GM21447 (cell line): ENCODE measurements around the gene HPS3.
A peak's percentile ranks its signal among the peaks of the same experiment; 100 is the strongest.
"Not testable (repeated sequence)": the region's sequence is repeated elsewhere in the genome, so short reads cannot be mapped to it uniquely, and the experiment has no call there.

Source experiments
- ATAC-seq: cut with Tn5 transposase; IDR thresholded peaks from one replicate; pipeline ENCODE4 v1.9.1; 2021; ENCODE audit not compliant: unreplicated experiment

The HPS3 gene, protein sequence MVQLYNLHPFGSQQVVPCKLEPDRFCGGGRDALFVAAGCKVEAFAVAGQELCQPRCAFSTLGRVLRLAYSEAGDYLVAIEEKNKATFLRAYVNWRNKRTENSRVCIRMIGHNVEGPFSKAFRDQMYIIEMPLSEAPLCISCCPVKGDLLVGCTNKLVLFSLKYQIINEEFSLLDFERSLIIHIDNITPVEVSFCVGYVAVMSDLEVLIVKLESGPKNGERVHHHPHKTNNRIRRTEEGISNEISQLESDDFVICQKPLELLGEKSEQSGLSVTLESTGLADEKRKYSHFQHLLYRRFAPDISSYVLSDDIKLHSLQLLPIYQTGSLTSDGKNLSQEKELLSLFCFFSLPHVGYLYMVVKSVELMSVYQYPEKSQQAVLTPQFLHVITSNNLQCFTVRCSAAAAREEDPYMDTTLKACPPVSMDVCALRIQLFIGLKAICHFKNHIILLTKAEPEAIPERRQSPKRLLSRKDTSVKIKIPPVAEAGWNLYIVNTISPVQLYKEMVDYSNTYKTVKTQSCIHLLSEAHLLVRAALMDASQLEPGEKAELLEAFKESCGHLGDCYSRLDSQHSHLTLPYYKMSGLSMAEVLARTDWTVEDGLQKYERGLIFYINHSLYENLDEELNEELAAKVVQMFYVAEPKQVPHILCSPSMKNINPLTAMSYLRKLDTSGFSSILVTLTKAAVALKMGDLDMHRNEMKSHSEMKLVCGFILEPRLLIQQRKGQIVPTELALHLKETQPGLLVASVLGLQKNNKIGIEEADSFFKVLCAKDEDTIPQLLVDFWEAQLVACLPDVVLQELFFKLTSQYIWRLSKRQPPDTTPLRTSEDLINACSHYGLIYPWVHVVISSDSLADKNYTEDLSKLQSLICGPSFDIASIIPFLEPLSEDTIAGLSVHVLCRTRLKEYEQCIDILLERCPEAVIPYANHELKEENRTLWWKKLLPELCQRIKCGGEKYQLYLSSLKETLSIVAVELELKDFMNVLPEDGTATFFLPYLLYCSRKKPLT

DNA sequence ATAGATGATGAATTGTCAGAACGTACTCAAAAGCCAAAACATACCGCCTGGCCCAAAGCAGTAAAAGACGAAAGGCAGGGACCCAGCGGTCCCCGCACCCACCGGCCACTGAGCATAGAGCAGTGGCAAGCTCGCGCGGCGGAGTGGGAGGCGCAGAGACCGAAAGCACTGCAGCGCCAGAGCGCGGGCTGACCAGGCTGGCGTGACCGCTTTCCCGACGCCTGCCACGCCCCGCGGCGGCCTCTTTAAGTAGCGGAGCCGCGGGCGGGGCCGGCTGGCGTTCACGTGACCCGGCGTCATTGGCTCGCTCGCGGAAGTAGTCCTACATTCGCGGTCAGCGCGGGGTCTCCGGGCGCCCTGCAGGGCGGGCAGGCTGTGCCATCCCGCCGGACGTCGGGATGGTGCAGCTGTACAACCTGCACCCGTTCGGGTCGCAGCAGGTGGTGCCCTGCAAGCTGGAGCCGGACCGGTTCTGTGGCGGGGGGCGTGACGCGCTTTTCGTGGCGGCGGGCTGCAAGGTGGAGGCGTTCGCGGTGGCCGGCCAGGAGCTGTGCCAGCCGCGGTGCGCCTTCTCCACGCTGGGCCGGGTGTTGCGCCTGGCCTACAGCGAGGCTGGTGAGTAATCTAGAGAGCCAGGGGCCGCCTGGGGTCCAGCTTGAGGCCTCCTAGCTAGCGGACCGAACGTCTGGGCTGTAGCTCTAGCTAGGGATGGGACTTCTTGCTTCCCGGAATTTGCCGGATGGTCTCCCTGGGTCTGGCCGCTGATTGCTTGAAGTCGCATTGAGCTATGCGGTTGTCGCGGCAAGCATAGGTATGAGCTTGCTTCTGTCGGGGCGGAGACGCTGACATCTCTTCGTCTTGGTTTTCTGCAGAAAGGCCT is at the start of gene HPS3:
HPS3 (plus strand) TSS at position 313 of the 880 bp plus-strand sequence; CDS start at position 399, 86 bp downstream.
- ATAC-seq = peak; percentile 91

DNA sequence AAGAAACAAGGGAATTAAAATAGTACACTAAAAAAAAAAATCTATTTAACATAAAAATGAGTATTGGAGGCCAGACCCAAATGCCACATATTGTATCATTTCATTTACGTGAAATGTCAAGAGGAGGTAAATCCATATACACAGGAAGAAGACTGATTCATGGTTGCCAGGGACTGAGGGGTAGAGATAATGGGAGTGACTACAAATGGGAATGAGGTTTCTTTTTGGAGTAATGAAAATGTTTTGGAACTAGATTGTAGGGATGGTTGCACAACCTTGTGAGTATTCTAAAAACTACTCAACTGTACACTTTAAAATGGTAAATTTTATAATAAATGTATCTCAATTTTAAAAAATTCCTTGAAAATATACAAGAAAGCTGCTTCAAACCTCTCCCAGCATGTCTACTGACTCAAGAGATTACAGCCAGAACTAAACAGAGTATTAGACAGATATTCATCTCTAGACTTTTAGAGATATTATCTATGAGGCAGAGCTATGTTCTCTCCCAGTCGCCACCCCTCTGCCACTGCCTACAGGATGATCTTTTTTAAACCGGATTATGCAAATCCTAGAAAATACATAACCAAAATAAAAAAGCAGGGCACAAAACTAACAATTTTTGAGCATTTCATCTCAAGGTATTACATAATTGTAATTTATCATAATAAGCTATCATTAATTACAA is 49.3 kb upstream of the HPS3 start:
- no peak for ATAC-seq

DNA sequence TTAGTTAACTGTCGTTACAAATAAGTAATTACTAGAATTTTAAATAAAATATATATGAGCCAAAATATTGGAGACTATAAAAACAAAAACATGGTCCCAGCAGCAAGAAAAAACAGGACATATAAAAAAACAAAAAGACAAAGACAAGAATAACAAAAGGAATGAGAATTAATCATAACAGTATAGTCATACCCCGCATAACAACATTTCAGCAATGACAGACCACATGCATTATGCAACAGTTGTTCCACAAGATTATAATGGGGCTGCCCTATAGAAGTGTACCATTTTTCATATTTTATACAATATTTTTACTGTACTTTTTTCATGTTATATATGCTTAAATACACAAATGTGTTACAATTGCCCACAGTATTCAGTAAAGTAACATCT is 48.7 kb upstream of the HPS3 start:
- ATAC-seq = no peak

DNA sequence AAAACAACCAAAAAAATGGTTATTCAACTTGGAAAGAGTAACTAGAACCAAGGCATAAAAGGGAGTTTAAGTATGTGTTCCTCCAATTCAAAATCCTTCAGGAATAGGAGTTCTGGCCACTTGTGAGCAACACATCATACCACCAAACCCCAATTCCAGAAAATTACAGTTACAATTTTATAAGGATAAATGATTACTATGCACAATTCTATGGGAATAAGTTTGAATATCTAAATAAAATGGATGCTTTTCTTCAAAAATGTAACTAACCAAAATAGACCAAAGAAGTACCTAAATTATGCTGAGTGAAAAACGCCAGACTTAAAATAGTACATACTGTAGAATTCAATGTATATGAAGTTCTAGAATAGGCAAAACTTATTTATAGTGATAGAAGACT is 47.7 kb upstream of the HPS3 start:
- ATAC-seq = no peak

DNA sequence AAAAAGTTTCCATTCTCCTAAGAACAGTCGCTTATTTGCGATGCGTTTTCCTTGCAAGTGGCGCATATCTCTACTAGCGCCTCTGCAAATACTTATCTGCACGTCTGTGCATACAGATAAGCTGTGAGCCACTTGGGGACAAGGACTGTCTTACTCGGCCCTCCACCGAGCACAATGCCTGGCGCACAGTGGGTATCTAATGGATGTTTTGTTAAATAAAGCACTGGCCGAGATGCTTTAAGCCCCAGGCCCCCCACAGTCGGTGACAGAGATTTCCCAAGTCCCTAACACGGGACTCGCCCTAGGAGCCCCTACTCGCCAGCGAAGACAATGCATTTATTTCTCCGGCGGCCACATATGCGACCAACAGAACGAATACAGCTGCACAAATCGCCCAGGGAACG is 43.6 kb upstream of the HPS3 start:
- ATAC-seq = peak; percentile 32

DNA sequence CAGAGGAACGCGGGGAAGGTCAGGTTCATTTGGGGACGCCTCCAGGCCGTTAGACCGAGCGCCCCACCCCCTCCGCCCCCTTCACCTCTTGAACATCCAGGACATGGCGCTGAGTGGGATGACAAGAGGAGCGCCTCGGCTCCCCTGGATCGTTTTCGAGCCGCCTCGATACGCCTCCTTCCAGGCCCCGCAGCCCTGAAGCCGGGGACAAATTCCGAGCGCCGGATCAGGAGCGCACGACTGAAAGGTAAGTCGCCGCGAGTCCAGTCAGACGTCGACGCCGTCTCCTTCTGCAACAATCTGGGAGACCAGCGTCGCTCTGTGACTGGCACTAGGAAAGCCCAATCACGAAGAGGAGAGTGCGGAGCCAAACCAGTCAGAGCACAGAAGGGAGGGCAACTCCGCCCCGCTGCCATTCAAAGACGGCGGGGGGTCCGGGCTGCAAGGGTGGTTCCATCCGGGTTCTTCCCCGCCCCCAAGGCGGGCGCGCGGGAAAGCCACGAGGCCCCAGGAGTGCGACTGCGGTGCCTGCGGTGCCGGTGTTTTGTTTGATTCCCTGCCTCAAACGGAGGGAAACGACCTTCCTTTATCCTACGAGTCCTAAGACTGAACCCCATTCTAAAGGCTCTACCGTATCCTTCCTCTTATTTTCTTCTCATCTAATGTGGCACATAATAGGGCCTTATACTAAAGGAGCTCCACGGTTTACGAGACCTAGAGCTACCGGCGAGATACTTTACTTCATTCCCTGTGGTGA is 43.0 kb upstream of the HPS3 start, which contains the start of gene HLTF:
HLTF (minus strand) TSS at position 302 of the 757 bp plus-strand sequence; CDS start at position 105, 197 bp downstream.
- peak; percentile 99 for ATAC-seq

DNA sequence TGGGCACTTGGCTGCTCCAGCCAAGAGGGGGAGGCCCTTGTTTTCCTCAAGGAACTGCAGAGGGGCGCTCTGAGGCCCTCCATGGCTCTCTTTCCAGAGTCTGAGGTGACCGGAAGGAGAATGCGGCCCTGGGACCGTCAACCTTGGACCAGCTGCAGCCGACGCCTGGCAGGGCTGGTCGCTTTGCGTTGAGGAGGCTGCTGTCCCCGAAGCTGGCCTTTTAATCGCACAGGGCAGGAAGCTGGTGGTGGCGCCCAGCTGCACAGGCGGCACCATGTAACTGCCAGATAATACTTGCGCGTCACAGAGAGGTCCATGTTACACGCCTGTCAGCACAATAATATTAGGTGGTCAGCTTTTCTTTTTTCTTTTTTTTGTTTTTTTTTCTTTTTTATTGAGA is 42.2 kb upstream of the HPS3 start:
- ATAC-seq = no peak

DNA sequence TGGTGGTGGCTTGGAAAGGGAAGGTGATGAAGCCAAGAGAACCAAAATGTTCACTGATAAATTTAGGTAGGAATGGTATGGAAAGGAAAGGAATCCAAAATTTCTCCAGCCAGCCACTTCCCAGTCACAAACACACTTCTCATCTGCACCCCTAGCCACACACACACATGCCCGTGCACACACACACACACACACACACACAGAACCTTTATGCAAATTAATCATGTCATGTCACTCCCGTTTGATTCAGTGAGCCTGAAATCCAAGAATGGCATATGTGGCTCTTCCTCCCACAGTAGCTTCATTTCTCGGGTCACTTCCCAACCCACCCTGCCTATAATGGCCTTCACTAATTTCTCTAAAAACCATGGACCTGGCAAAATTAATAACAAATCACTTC is 40.0 kb upstream of the HPS3 start:
- ATAC-seq = no peak

DNA sequence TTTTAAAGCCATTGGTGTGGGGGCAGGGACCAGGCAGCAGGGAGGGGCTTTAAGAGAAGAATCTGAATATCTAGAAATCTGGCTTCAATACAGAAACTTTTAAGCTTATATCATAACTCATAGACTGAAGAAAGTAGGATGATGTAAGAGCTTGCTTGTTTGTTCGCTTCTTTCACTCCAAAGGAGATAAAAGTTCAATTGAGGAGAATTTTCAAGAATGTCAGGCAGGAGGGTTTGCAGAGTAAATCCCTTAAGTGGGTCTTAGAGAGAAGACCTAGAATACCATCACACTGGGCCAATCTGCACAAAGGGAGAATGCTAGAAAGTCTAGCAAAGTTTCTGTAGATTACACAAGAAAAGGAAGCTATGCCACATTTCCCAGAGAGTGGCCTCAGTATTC is 39.0 kb upstream of the HPS3 start:
- no peak for ATAC-seq

DNA sequence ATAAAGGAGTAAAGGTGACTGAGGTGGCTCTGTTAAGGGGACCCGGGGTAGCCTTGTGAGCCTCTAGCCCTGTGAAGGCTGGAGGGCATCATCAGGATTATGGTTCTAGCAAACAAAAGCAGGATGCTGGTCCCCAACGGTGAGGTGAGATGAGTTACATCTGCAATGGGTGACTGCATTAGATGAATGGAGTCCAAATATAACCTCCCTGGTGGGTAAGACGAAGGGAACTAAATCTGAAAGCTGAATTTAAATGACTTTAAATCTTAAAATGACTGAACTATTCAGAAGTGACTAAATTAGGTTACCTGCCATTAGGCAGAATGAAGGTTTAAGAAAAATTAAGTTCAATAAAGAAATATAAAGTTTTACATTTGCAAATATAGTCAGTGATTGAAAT is 38.5 kb upstream of the HPS3 start:
- no peak for ATAC-seq

DNA sequence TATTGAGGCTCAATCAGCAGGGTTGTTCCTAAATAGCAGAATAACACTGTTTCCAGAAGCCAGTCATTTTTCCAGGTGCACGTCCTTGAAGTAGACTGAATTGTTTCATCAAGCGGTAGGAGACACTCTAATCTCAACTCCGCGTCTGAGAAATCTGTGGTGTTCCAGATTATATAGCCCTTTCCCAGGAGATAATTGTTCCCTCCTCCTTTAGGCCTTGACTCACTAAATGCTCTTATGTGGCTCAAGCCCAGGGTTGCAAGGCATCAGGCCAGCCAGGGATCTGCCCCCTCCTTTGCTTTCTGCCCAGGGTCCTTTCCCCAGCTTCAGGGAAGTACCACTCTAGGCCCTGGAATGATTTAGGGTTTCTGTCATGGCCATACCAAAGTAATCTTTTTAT is 37.5 kb upstream of the HPS3 start:
- no peak for ATAC-seq

DNA sequence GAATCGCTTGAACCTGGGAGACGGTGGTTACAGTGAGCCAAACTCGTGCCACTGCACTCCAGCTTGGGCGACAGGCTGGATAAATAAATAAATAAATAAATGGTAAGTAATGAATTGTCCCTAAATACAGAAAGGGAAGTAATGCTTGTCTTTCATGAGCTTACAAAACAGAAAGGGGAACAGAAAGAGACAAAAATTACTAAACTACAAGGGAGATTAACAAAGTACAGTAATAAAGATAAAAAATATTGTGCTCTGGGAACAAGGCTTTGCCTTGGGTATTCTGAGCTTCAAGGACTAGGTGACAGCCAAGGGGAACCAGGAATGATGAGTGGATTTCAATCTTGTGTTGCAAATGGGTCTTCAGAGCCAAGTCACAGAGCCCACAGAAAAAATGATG is 34.0 kb upstream of the HPS3 start:
- peak; percentile 85 for ATAC-seq

DNA sequence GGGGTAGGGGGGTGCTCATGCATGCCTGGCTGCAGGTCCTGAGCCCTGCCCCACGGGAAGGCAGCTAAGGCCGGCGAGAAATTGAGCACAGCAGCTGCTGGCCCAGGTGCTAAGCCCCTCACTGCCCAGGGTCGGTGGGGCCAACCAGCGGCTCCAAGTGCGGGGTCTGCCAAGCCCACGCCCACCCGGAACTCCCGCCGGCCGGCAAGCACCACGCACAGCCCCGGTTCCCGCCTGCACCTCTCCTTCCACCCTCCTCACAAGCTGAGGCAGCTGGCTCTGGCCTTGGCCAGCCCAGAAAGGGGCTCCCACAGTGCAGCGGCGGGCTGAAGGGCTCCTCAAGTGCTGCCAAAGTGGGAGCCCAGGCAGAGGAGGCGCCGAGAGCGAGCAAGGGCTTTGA is 31.5 kb upstream of the HPS3 start:
- not testable (repeated sequence) for ATAC-seq

DNA sequence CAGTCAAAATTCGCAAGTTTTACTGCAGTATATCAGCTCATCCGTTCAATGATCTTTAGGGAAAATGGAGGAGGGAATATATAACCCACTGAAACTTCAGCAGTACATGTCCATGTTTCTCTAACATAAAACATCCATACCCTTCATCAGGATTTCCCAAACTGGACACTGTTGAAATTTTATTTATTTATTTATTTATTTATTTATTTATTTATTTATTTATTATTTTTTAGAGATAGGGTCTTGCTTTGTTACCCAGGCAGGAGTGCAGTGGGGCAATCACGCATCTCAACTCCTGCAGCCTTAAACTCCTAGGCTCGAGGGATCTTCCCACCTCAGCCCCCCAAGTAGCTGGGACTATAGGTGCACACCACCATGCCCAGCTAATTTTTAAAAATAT is 28.3 kb upstream of the HPS3 start:
- no peak for ATAC-seq

DNA sequence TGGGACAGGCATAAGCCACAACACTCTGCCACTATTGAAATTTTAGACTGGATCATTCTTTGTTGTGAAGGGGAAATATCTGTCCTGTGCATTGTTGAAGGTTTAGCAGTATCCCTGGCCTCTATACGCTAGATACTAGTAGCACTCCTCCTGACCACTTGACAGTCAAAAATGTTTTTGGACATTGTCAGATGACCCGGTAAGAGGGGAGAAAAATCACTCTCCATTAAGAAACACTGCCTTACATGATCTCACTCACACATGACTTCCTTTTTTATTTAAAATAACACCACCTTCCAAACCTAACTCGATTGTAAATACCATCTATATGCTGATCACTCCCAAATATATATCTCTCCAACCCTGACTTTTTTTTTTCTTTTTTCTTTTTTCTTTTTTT is 27.8 kb upstream of the HPS3 start:
- no peak for ATAC-seq

DNA sequence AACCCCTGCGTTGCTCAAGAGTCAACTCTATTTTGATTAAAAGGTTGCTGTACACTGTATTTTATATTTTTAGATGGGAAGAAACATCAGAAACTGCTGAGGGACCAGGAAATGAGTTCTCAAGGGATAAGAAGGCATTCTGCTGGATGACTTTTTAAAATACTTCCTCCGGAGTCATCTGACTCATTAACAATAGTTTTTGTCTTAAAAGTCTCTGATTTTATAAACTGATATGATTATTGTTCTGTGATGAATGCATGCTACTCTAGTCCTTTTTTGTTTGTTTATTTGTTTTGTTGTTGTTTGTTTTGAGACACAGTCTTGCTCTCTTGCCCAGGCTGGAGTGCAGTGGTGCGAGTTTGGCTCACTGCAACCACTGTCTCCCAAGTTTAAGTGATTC is 25.0 kb upstream of the HPS3 start:
- no peak for ATAC-seq

DNA sequence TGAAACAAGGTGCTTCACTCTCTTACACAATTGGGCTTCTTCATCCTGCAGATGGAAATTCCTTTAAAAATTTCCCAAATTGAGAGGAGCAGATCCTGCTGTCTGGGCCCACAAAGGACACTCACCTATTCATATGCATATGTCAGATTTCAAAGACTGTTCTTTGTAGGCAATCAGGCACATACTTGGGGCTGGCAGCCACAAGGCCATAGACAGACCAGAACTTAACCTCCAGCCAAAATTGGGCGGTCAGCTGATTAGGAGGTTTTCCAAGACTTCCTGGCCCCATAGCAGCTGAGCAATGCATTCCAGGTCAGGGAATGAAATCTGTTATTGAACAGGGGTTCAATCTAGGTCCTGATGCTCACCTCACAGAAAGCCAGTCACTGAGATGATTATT is 15.0 kb upstream of the HPS3 start:
- ATAC-seq = no peak

DNA sequence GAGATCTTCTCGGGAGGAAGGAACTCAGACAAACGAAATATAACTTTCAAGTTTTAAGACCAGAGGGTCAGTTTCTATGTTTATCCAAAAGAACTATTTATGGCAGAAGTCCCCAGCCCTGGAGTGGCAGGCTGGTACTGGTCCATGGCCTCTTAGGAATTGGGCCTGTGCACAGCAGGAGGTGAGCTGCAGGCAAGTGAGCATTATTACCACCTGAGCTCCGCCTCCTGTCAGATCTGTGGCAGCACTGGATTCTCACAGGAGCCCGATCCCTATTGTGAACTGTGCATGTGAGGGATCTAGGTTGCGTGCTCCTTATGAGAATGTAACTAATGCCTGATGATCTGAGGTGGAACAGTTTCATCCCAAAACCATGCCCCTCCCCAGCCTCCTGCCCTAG is 14.3 kb upstream of the HPS3 start:
- no peak for ATAC-seq

DNA sequence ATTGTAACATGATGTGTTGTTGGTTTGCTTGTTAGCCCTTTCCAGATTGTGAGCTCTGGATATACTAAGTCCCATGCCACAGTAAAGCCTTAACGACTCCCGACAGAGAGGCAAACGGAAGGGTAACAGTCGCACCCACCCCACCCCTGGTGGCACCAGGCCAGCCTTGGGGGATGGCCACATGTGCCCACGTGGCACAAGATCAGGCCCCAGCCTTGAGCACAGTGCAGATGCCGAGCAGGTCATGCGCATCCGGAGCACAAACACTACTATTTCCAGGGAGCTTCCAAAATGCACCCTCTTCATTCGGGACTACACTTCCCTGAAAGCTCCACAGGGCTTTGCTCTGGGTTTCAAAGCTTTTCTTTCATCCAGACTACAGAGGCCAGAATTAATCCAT is 10.7 kb upstream of the HPS3 start:
- no peak for ATAC-seq

DNA sequence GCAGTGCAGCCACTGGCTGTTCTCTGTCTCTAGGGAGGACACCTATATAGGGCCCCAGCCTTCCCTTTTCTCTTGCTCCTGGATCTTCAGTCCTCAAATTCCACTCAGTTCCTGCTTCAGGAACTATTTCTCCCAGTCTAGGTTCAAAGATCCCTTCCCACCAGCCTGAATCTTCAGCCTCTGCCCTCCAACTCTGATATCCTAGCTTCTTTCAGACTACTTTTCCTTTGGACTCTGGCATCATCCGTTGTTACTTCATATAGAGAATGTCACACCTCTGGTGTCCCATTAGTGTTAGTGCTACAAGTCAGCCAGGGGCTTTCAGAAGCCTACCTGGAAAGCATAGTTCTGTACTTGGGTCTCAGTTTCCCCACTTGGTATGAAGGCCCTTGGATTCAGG is 10.0 kb upstream of the HPS3 start:
- ATAC-seq = no peak
